ENCODE results near the gene FAM222A.

The FAM222A gene

GRCh38 chr12:109729801-109730200, 16.2 kb downstream of the FAM222A start:
- H3K27ac ChIP-seq (ENCODE audit: low read length) = no peak overlapping the region
- no peaks in the 10 kb centered on the region for H3K36me3 ChIP-seq (ENCODE audit: control insufficient read depth, low read depth, low read length)
- H3K9me3 ChIP-seq (ENCODE audit: control insufficient read depth, low read depth, low read length) = no peaks in the 10 kb centered on the region

GRCh38 chr12:109730306-109731145, 16.9 kb downstream of the FAM222A start:
- H3K9me3 ChIP-seq (ENCODE audit: control insufficient read depth, low read depth, low read length) = no peaks in the 10 kb centered on the region
- H3K36me3 ChIP-seq (ENCODE audit: control insufficient read depth, low read depth, low read length) = no peaks in the 10 kb centered on the region
- H3K9ac ChIP-seq (ENCODE audit: low read length) = no peak overlapping the region
- H3K4me1 ChIP-seq (ENCODE audit: control insufficient read depth, low read depth, low read length) = peaks cover 5% of the 10 kb centered on the region
- no peak overlapping the region for H3K27ac ChIP-seq (ENCODE audit: low read length)
- H3K4me3 ChIP-seq (ENCODE audit: low read length) = no peak overlapping the region
- H3K27me3 ChIP-seq (ENCODE audit: control insufficient read depth, insufficient read depth, low read length) = peaks cover 10% of the 10 kb centered on the region

More at GRCh38 chr12:109729801-109730200, 16.2 kb downstream of the FAM222A start:
- Histone ChIP-seq H3K9ac (ENCODE audit: low read length) (no peak overlapping the region), H3K4me3 (ENCODE audit: low read length) (no peak overlapping the region), H3K4me1 (ENCODE audit: control insufficient read depth, low read depth, low read length) (peaks cover 4% of the 10 kb centered on the region), H3K27me3 (ENCODE audit: control insufficient read depth, insufficient read depth, low read length) (peaks cover 3% of the 10 kb centered on the region)

- no peaks in the 10 kb centered on the region for H3K9me3 ChIP-seq (ENCODE audit: control insufficient read depth, low read depth, low read length)
- H3K9ac ChIP-seq (ENCODE audit: low read length) = no peak overlapping the region
- H3K36me3 ChIP-seq (ENCODE audit: control insufficient read depth, low read depth, low read length) = no peaks in the 10 kb centered on the region
- peaks cover 18% of the 10 kb centered on the region for H3K27me3 ChIP-seq (ENCODE audit: control insufficient read depth, insufficient read depth, low read length)
- no peak overlapping the region for H3K4me3 ChIP-seq (ENCODE audit: low read length)
- H3K27ac ChIP-seq (ENCODE audit: low read length) = no peak overlapping the region
- peaks cover 7% of the 10 kb centered on the region for H3K4me1 ChIP-seq (ENCODE audit: control insufficient read depth, low read depth, low read length)
Observed at GRCh38 chr12:109731231-109731731, 17.7 kb downstream of the FAM222A start.

GRCh38 chr12:109731806-109732205, 18.2 kb downstream of the FAM222A start:
- Histone ChIP-seq H3K27ac (ENCODE audit: low read length) (no peak overlapping the region), H3K27me3 (ENCODE audit: control insufficient read depth, insufficient read depth, low read length) (peaks cover 19% of the 10 kb centered on the region)

GRCh38 chr12:109732321-109733305, 19.0 kb downstream of the FAM222A start:
- H3K36me3 ChIP-seq (ENCODE audit: control insufficient read depth, low read depth, low read length) = no peaks in the 10 kb centered on the region
- H3K27me3 ChIP-seq (ENCODE audit: control insufficient read depth, insufficient read depth, low read length) = peaks cover 19% of the 10 kb centered on the region
- H3K4me3 ChIP-seq (ENCODE audit: low read length) = no peak overlapping the region
- peaks cover 13% of the 10 kb centered on the region for H3K4me1 ChIP-seq (ENCODE audit: control insufficient read depth, low read depth, low read length)
- H3K27ac ChIP-seq (ENCODE audit: low read length) = no peak overlapping the region
- H3K9me3 ChIP-seq (ENCODE audit: control insufficient read depth, low read depth, low read length) = no peaks in the 10 kb centered on the region
- no peak overlapping the region for H3K9ac ChIP-seq (ENCODE audit: low read length)

More at GRCh38 chr12:109731806-109732205, 18.2 kb downstream of the FAM222A start:
- Histone ChIP-seq H3K9me3 (ENCODE audit: control insufficient read depth, low read depth, low read length) (no peaks in the 10 kb centered on the region), H3K4me1 (ENCODE audit: control insufficient read depth, low read depth, low read length) (peaks cover 11% of the 10 kb centered on the region), H3K4me3 (ENCODE audit: low read length) (no peak overlapping the region), H3K9ac (ENCODE audit: low read length) (no peak overlapping the region), H3K36me3 (ENCODE audit: control insufficient read depth, low read depth, low read length) (no peaks in the 10 kb centered on the region)

- Histone ChIP-seq H3K27ac (ENCODE audit: low read length) (no peak overlapping the region), H3K4me1 (ENCODE audit: control insufficient read depth, low read depth, low read length) (peaks cover 13% of the 10 kb centered on the region), H3K9ac (ENCODE audit: low read length) (no peak overlapping the region), H3K27me3 (ENCODE audit: control insufficient read depth, insufficient read depth, low read length) (peaks cover 19% of the 10 kb centered on the region), H3K36me3 (ENCODE audit: control insufficient read depth, low read depth, low read length) (no peaks in the 10 kb centered on the region), H3K4me3 (ENCODE audit: low read length) (peak overlapping the region; percentile 21), H3K9me3 (ENCODE audit: control insufficient read depth, low read depth, low read length) (no peaks in the 10 kb centered on the region)
Observed at GRCh38 chr12:109734219-109735000, 20.8 kb downstream of the FAM222A start.

GRCh38 chr12:109735051-109735521, 21.5 kb downstream of the FAM222A start:
- H3K27ac ChIP-seq (ENCODE audit: low read length) = no peak overlapping the region
- H3K9me3 ChIP-seq (ENCODE audit: control insufficient read depth, low read depth, low read length) = no peaks in the 10 kb centered on the region
- peaks cover 13% of the 10 kb centered on the region for H3K4me1 ChIP-seq (ENCODE audit: control insufficient read depth, low read depth, low read length)
- H3K4me3 ChIP-seq (ENCODE audit: low read length) = no peak overlapping the region
- H3K36me3 ChIP-seq (ENCODE audit: control insufficient read depth, low read depth, low read length) = no peaks in the 10 kb centered on the region
- no peak overlapping the region for H3K9ac ChIP-seq (ENCODE audit: low read length)
- H3K27me3 ChIP-seq (ENCODE audit: control insufficient read depth, insufficient read depth, low read length) = peaks cover 19% of the 10 kb centered on the region

- H3K9ac ChIP-seq (ENCODE audit: low read length) = no peak overlapping the region
- H3K9me3 ChIP-seq (ENCODE audit: control insufficient read depth, low read depth, low read length) = no peaks in the 10 kb centered on the region
- peaks cover 13% of the 10 kb centered on the region for H3K4me1 ChIP-seq (ENCODE audit: control insufficient read depth, low read depth, low read length)
- H3K4me3 ChIP-seq (ENCODE audit: low read length) = no peak overlapping the region
- H3K27me3 ChIP-seq (ENCODE audit: control insufficient read depth, insufficient read depth, low read length) = peaks cover 19% of the 10 kb centered on the region
- no peaks in the 10 kb centered on the region for H3K36me3 ChIP-seq (ENCODE audit: control insufficient read depth, low read depth, low read length)
- H3K27ac ChIP-seq (ENCODE audit: low read length) = no peak overlapping the region
Observed at GRCh38 chr12:109735825-109736551, 22.4 kb downstream of the FAM222A start.

GRCh38 chr12:109736552-109737108, 23.0 kb downstream of the FAM222A start:
- no peak overlapping the region for H3K4me3 ChIP-seq (ENCODE audit: low read length)
- no peaks in the 10 kb centered on the region for H3K9me3 ChIP-seq (ENCODE audit: control insufficient read depth, low read depth, low read length)
- H3K9ac ChIP-seq (ENCODE audit: low read length) = no peak overlapping the region
- H3K4me1 ChIP-seq (ENCODE audit: control insufficient read depth, low read depth, low read length) = peaks cover 13% of the 10 kb centered on the region
- H3K36me3 ChIP-seq (ENCODE audit: control insufficient read depth, low read depth, low read length) = no peaks in the 10 kb centered on the region
- H3K27ac ChIP-seq (ENCODE audit: low read length) = no peak overlapping the region
- peaks cover 19% of the 10 kb centered on the region for H3K27me3 ChIP-seq (ENCODE audit: control insufficient read depth, insufficient read depth, low read length)

- H3K4me1 ChIP-seq (ENCODE audit: control insufficient read depth, low read depth, low read length) = peaks cover 13% of the 10 kb centered on the region
- no peak overlapping the region for H3K4me3 ChIP-seq (ENCODE audit: low read length)
- H3K9ac ChIP-seq (ENCODE audit: low read length) = no peak overlapping the region
- H3K27me3 ChIP-seq (ENCODE audit: control insufficient read depth, insufficient read depth, low read length) = peaks cover 19% of the 10 kb centered on the region
- H3K27ac ChIP-seq (ENCODE audit: low read length) = no peak overlapping the region
- no peaks in the 10 kb centered on the region for H3K9me3 ChIP-seq (ENCODE audit: control insufficient read depth, low read depth, low read length)
- H3K36me3 ChIP-seq (ENCODE audit: control insufficient read depth, low read depth, low read length) = no peaks in the 10 kb centered on the region
Observed at GRCh38 chr12:109737126-109737525, 23.5 kb downstream of the FAM222A start.
